Inflammatory macrophage (primary cell): ENCODE measurements around the gene CAV2.

Source experiments
- DNase-seq, 2 donors: peaks; one replicate each; pipeline ENCODE4 v3.0.0-alpha.2; 2020 to 2022

The CAV2 gene

GRCh38 chr7:116549370-116549769 lies 49.8 kb downstream of the CAV2 start:
- no peak for DNase-seq

DNA sequence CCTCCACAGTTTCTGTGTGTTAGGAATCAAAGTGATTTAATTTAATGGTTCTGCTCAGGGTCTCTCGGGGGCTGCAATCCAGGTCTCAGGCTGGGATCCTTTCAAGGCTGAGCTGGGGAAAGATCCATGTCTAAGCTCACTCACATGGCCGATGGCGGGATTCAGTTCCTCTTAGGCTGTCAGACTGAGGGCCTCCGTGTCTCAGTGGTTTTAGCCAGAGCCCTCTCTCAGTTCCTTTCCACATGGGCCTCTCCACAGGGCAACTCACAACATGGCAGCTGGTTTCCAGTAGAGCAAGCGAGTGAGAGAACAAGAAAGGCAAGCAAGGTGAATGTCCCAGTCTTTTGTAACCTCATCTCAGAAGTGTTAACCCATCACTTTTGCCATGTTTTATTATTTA lies 52.2 kb downstream of the CAV2 start:
- DNase-seq: no peak

GRCh38 chr7:116552602-116553001 lies 53.1 kb downstream of the CAV2 start:
- DNase-seq: no peak

DNA sequence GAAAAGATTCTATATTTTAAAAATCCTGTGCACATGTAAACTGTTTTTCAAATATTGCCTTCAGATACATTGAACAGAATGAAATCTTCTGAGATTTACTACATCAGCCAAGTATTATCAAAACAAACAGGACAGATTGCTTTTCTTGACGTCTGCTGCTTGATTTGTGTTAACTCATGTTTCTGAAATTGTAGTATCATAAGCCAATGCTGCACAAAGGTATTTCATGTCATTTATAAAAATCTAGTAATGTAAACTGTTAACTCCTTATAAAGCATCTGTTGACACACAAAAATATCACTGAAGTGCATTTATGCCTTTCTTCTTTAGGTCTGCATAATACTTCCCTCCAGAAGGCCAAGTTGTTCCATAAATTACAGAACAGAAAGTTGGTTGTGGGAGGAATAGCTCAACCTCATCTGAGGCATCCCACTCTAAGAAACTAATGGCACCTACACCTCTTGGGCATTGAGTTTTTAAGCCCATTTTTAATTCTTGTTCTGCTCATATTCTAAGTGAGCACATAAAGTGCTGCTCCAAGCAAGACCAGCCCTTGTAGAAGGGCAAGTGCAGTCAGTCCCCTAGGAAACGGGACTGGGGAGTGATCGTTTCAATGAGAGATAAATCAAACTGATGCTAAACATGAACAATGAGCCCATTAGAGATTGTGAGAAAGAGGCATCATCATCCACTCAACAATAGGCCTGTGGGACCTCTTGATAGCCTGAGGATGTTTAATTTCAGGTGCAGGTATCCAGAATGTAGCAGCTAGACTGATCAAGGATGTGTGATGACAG lies 53.8 kb downstream of the CAV2 start:
- DNase-seq: no peak

GRCh38 chr7:116554436-116554835 lies 54.9 kb downstream of the CAV2 start:
- no peak for DNase-seq

DNA sequence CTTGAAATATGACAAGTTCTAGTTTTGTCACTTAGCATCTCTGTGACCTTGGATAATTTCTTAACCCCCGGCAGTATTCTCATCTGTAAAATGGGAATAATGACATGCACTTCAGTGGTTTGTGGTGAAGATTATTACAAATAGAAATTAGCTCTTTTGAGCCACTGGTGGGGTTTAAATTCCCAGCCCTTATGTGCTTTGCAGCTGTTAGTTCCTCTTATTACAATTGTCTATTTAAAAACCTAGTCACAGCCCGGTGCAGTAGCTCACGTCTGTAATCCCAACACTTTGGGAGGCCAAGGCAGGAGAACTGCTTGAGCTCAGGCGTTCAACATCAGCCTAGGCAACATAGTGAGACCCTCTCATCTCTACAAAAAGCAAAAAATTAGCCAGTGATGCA lies 55.4 kb downstream of the CAV2 start:
- no peak for DNase-seq

DNA sequence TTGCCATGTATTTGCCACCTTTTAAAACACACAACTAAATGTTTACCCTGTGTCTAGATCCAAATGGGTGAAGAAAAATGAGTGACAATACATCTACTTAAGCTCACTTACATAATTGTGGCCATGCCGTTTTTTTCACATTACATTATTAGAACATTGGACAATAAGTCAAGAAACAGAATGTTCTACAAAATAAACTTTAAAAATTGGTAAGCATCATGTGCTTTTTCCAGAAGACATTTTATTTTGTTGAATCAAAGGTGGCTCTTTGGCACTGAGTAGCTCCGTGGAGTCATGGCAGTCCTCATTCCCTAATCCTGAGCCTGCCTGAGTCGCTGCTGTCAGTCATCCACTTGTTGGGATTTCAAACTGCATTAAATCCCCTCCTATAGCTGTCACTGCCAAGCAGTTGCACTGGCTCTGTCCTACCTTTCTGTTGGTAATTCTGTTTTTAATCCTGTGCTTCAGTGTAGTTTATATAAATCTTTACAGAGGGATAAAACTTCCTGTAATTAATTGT lies 57.6 kb downstream of the CAV2 start:
- no peak for DNase-seq

GRCh38 chr7:116557901-116558300 lies 58.4 kb downstream of the CAV2 start:
- no peak for DNase-seq
